Activated CD4-positive, alpha-beta T cell treated with anti-CD3 and anti-CD28 coated beads for 48 hours (primary cell): Measurements from ENCODE around the gene TRPV6.

Source experiments
- DNase-seq: peaks from one replicate; pipeline ENCODE4 v3.0.0-alpha.2; 2020

Gene TRPV6

GRCh38 chr7:142867398-142868187 lies 18.0 kb downstream of the TRPV6 start:
- no peak for DNase-seq

- DNase-seq: no peak
Observed at GRCh38 chr7:142867097-142867378, 18.5 kb downstream of the TRPV6 start.

DNA sequence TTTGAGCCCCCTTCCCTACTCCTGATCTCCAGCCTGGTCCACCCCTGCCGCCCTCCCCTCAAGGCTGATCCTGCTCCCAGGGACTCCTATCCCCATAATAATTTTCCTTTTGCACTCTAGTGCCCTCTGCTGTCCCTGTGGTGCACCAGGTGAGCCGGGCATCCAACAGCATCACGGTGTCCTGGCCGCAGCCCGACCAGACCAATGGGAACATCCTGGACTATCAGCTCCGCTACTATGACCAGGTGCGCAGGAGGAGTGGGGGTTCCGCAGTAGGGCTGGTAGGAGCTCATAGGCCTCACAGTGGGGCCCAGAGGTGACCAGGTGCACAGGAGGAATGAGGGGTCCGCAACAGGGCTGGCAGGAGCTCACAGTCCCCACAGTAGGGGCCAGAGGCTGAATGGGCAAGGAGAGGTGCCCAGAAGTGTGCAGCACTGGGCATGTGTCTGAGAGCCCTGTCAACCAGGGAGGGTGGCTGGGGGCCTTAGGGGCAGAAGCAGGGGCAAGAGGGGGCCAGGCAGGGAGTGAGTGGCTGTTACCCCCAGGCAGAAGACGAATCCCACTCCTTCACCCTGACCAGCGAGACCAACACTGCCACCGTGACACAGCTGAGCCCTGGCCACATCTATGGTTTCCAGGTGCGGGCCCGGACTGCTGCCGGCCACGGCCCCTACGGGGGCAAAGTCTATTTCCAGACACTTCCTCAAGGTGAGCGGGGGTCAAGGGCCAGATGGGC lies 19.0 kb downstream of the TRPV6 start:
- DNase-seq: no peak

DNA sequence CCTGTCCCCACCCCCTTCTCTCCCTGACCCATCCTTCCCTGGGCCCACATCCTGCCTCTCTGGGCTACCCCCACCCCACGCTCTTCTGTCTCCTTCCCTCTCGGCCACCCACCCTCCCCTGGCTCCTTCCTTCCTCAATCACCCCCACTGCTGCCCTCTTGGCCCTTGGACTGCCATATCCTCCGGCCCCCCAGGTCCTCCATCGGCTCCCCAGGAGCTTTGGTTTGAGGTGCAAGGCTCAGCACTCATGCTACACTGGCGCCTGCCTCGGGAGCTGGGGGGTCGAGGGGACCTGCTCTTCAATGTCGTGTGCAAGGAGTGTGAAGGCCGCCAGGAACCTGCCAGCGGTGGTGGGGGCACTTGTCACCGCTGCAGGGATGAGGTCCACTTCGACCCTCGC lies 19.8 kb downstream of the TRPV6 start:
- no peak for DNase-seq

DNA sequence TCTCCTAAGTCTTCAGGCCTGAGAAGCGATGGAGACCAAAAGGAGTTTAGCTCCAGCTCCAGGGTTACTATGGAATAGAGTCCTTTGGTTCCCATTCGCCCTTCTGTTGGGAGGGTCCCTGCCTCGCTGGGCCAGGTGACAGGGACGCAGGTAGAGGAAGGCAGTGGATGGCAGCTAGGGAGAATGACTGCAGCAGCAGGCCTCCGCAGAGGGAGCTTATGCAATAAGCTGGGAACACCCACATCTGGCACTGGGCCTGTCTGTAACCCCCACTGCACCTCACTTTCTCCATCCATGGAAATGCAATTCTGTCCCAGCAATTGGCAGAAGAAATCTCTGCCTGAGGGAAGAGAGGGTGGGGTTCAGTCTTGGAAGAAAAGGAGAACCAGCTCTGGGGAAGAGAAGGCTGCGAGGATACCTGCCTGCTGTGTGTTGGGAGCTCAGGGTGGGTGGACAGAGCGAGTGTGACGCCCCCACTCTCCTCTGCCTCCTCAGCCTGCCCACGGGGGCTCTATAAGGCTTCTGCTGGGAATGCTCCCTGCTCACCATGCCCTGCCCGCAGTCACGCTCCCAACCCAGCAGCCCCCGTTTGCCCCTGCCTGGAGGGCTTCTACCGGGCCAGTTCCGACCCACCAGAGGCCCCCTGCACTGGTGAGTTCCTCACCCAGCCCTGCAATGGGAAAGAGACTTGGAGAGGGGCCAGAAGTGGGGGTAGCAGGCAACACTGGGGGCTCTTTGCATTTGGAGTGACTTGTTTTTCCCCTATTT lies 20.4 kb downstream of the TRPV6 start:
- DNase-seq: no peak

- DNase-seq: no peak
Observed at GRCh38 chr7:142863891-142864685, 21.5 kb downstream of the TRPV6 start.

- DNase-seq: no peak
Observed at GRCh38 chr7:142862786-142863400, 22.7 kb downstream of the TRPV6 start.

DNA sequence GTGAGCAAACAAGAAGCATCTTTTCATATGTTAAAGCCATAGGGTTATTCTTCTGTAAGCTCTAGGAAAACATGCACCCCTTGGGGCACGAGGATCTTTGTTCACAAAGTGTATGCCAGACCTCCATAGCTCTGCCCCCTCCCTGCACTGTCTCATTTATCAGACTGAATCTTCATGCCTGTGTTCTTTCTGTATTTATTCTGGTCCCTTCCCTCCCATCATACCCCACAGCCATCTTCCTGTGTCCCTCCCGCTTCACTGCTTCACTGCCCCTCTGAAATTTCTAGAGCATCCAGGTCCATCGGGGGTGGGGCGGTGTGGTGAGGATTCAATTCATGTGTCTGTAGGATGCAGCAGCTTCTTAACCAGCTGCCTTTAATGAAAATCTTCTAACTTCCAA lies 23.2 kb downstream of the TRPV6 start:
- no peak for DNase-seq

- no peak for DNase-seq
Observed at GRCh38 chr7:142860968-142861367, 24.6 kb downstream of the TRPV6 start.

DNA sequence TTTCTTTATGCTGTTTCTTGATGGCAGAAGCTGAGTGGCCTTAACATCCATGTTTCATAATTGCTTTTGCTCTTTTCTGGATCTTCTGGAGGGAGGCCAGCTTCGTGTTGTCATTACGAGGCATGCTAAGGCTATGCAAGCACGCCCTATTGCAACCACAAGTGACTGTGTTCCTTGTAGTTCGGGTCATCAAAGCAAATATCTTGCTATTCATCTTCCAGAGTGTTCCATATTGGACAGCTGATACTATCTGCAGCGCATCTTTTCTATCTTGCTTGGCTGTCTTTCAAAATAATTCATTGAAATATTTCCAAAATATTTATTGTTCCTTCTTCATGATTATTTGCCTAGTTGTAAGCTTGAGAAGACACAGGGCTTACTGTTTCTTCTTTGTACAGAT lies 25.7 kb downstream of the TRPV6 start:
- DNase-seq: no peak

DNA sequence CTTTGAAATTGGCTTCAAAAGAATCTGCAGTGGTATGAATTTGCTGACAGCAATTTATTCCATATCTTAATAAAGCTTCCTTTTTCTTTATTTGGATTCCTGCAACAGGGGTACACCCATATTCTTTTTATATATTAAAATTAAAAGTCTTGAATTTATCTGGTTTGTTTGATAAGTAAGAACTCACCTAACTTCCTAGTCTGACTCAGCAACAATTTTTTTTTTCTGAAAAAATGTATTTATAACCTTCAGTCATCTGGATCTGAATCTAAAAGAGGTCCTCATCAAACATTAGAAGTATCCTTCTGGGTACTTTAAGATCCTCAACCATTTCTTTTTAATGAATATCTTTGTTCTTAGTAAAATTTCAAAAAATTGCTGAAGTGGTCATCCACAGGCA lies 26.1 kb downstream of the TRPV6 start:
- DNase-seq: no peak

GRCh38 chr7:142857625-142858024 lies 27.9 kb downstream of the TRPV6 start:
- no peak for DNase-seq

DNA sequence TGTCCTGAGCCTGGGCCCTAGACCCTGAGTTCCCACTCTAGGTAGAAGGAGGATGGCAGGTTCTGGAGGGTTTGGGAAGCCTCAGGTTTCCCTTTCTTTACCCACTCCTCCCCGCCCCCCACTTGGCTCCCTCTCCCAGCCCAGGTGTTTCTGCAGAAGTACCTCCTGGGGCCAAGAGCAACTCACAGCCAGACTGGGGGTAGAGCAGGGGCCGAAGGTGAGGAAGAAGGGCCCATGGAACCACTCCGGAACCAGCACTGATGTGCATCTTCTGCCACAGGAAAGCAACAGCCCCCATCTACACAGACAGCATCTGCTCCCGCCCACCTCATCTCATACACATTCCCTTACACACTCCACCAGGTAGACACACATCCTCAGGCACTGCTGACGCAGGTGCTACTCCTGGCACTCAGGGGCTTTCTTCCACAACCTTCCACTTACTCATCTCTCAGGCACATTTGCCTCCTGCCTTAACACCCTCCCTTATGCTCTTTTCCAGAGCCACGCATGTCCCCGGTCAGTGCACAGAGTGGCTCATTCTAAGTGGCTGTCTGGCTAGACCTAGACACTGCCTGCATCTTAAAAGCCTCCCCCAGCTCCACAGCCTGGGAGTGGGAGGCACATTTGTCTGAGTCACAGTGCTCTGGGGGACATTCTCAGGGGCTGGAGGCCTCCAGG lies 28.8 kb downstream of the TRPV6 start:
- no peak for DNase-seq

GRCh38 chr7:142855756-142856564 lies 29.6 kb downstream of the TRPV6 start:
- no peak for DNase-seq

- DNase-seq: no peak
Observed at GRCh38 chr7:142855114-142855743, 30.3 kb downstream of the TRPV6 start.

GRCh38 chr7:142854372-142855113 lies 31.0 kb downstream of the TRPV6 start, which contains the start of gene EPHB6:
EPHB6 (plus strand) TSS chr7:142855076; CDS start chr7:142863228, 8,152 bp downstream.
- DNase-seq: peak; percentile 64

DNA sequence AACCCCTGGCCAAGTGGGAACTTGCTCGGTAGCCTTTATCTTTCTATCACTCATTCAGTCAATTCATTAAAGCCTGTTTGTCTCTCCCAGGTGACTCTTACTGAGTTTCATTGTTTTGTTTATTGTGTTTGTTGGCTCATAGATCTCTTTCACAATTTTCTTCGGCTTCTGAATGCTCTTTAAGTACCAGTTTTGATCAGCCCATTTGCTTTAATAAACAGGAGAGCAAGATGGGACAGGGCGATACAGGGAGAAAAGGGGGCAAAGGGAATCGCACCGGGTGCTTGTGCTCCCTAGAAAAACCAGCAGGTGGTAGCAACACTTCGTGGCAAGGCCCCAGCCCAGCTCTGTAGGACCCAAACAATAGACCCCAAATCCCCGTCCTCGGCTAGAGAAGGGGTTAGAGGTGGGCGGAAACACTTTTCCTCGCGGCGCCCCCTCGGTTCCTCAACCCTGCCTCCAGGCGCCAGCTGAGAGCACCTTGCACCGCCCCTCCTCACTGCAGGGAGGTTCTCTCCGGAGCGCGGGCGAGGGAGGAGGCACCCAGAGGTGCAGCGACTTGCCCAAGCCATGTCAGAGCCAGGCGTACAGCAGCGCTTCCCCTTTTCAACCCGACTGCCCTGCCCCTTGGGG lies 31.7 kb downstream of the TRPV6 start:
- DNase-seq: peak; percentile 75

- no peak for DNase-seq
Observed at GRCh38 chr7:142851919-142852318, 33.6 kb downstream of the TRPV6 start.

- DNase-seq: no peak
Observed at GRCh38 chr7:142851269-142851668, 34.3 kb downstream of the TRPV6 start.
